Neural progenitor cell (in vitro differentiated cells): ENCODE measurements around the gene SPATA3.

Experiments
- CTCF ChIP-seq: fragments of 200-600 bp; sonication (generic); IDR thresholded peaks from 2 replicates; pipeline ENCODE4 v1.5.1; 2017; ENCODE audit warnings: antibody characterized with exemption, mild to moderate bottlenecking
- EZH2 ChIP-seq: fragments of 200-600 bp; sonication (generic); IDR thresholded peaks from 2 replicates; pipeline ENCODE4 v1.6.1; 2017; ENCODE audit warnings: antibody characterized with exemption, mild to moderate bottlenecking, moderate library complexity
- EZH2phosphoT487 ChIP-seq: fragments of 200-600 bp; sonication (generic); IDR thresholded peaks from 2 replicates; pipeline ENCODE4 v1.6.1; 2017; ENCODE audit warnings: antibody characterized with exemption

DNA sequence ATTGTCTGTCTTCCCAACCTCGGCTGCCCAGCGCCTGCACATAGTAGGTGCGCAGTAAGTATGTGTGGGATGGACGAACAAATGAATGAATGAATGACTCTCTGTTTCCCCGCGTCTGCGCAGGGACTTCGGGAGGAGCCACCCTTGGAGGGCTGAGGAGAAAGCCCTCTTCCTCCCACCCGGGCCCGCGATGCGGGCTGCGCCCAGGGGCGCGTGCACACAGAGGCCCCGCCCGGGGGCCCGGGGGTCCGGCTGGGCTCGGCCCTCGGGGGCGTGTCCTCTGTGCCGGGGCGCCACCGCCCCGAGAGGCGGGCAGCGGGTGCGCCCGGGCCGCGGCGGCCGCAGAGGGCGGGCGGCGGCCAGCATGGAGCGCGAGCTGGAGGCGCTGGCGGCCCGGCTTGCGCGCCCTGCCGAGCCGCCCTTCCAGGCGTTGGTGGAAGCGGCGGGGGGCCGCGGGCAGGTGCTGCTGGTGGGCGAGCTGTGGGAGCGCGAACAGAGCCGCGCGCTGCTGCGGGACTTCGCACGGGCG, 41.3 kb downstream of the SPATA3 start, which contains the start of gene C2orf72:
- no peak for TF ChIP-seq EZH2phosphoT487
- no peak for TF ChIP-seq CTCF
- no peak for TF ChIP-seq EZH2
